Heart right ventricle (tissue), 16 donors: ENCODE results near the gene LY6G5B. TPM values are rescaled to one million over a fixed set of nuclear protein-coding genes. Genes with fewer than 3 reads are reported as not detected.

Experiments used
- ATAC-seq, 8 donors: fragments of 200-7000 bp; cut with Tn5 transposase; one replicate each; pipeline ENCODE4 v1.9.1; 2020; ENCODE audit warnings: mild to moderate bottlenecking in 8 of 8, moderate library complexity in 8 of 8, moderate number of reproducible peaks in 1 of 8
- DNase-seq, 2 donors: peaks; one replicate each; pipeline ENCODE4 v3.0.0-alpha.2; 2020
- H3K27ac ChIP-seq, 10 donors: fragments of 200-600 bp; sonication (generic) in 2 of 10; one replicate each; pipeline versions ENCODE4 v1.5.0 to v1.8.0; 2020 to 2022; ENCODE audit warnings: mild to moderate bottlenecking in 3 of 10
- H3K27me3 ChIP-seq, 7 donors: fragments of 200-600 bp; one replicate each; pipeline ENCODE4 v1.8.0; 2021 to 2022; ENCODE audit warnings: mild to moderate bottlenecking in 2 of 7
- H3K36me3 ChIP-seq, 9 donors: fragments of 200-600 bp; sonication (generic) in 1 of 9; one replicate each; pipeline versions ENCODE4 v1.5.0 to v1.8.0; 2020 to 2022; ENCODE audit warnings: mild to moderate bottlenecking in 2 of 9
- H3K4me1 ChIP-seq, 9 donors: fragments of 200-600 bp; sonication (generic) in 1 of 9; one replicate each; pipeline versions ENCODE4 v1.5.0 to v1.8.0; 2020 to 2022; ENCODE audit warnings: mild to moderate bottlenecking in 4 of 9
- H3K4me3 ChIP-seq, 10 donors: fragments of 200-600 bp; sonication (generic) in 2 of 10; one replicate each; pipeline versions ENCODE4 v1.5.0 to v1.8.0; 2020 to 2022; ENCODE audit warnings: mild to moderate bottlenecking in 7 of 10, moderate library complexity in 2 of 10
- H3K9me3 ChIP-seq, 11 donors: fragments of 200-600 bp in 10 of 11; sonication (generic) in 2 of 11; one replicate each; pipeline versions ENCODE4 v1.5.0 to v1.8.0; 2013 to 2022; ENCODE audit warnings: mild to moderate bottlenecking in 2 of 11, control low read depth in 1 of 11, moderate library complexity in 1 of 11
- WGBS, 2 donors: extraction: QIAGEN DNeasy Blood & Tissue Kit; methylation state at CpG; one replicate each; pipeline ENCODE4 v1.1.7; 2013; ENCODE audit warnings: inconsistent platforms in 1 of 2; 5-methylcytosine and 5-hydroxymethylcytosine counted together
- intact Hi-C, 10 donors: fragments of 100-400 bp; cut with DNase I; formaldehyde crosslinking; loops; one replicate each; pipeline versions ENCODE4 v1.11.1 to v1.14.2; 2022
- polyA plus RNA-seq, 2 donors: library from polyadenylated mRNA; stranded (reverse); fragments of 200-250 nt; gene quantifications; one replicate each; pipeline ENCODE4 v1.2.3, GENCODE V29; 2013
- total RNA-seq, 10 donors: library from RNA; stranded (reverse); fragmentation: NEBNext Ultra II Directional in 3 of 10; extraction: Animal tissue kit (Norgen Biotek cat#: 25700) in 3 of 10; gene quantifications; one replicate each; pipeline versions ENCODE4 v1.2.1 to v1.2.4, GENCODE V29; 2021 to 2023
- TF ChIP-seq, protein P1 (sequence below), 9 donors: fragments of 200-600 bp; sonication (generic) in 2 of 9; IDR thresholded peaks; one replicate each; pipeline versions ENCODE4 v1.5.0 to v1.8.0; 2021 to 2022; ENCODE audit warnings: antibody characterized with exemption in 9 of 9, mild to moderate bottlenecking in 5 of 9, moderate library complexity in 1 of 9
- donor health status: Arrhythmogenic right ventricular cardiomyopathy.
- donor health status: ischemic (EF 13 %, LVEDD 7.1; RV severe dilation, severe dysfunction).
- donor health status: healthy with polysubstance abuse.
- donor health status: DM: no; HTN: yes; CAD: no.
- donor health status: DM: no; HTN: no; CAD: no.
- donor health status: ischemic (EF 25% LVEDD 6.9; RV normal size, moderate dysfunction).
- donor health status: ischemic (EF 25% LVEDD 5.7; RV mildly dilated, moderate dysfunction).
- donor health status: healthy.
- donor health status: DM: yes; HTN: yes; CAD: no.
- donor health status: Ischemic cardiomyopathy.
- donor health status: ischemic (EF 35%, LVEDD 5.7; RV mildly dilated, moderate dysfunction).
- donor health status: nonischemic (EF 11% LVEDD 7.7; RV severe dilation, severe dysfunction).
- donor health status: DM: yes; HTN: yes; CAD: no.
- donor health status: PGD.
- donor health status: ischemic (EF 29% LVEDD 5.4; RV normal size, mild dysfunction).
- donor health status: nonischemic (EF 23%, LVEDD 6.1; RV moderate dilation, normal function).

The LY6G5B gene
- total and polyA plus RNA-seq, 12 donors: 2.4 to 7.3 (median 3.8) TPM

DNA sequence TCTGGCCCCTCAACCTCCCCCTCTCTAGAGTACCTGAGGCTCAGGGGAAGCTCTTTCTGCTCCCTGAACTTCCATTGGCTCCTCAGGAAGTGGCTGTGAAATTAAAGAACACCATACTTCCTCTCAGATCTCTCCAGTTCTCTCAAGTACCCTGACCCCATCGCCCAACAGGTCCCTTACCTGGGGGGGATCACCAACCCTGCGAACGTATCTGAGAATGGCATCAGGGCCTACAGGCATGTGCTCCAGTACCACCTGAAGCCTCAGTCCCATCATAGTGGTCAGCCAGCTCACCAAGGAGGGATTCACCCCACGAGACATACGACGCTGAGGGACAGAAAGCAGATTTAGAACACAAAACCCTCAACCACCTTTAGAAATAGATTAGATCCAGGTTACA lies 29.2 kb upstream of the LY6G5B start:
- no peak for DNase-seq
- peaks cover 15 to 100% (median 97%) of the 10 kb centered on the region in 9 donors for H3K36me3 ChIP-seq
- peaks cover 0 to 9% (median 0%) of the 10 kb centered on the region in 9 donors for H3K4me1 ChIP-seq
- H3K27ac ChIP-seq: no peak overlapping the region
- intact Hi-C loops: no loop called here
- ATAC-seq: no peak
- WGBS, 2 donors: 95 to 97% methylated on average over 6 of the region's 6 CpGs
- no peaks in the 10 kb centered on the region for H3K9me3 ChIP-seq
- TF ChIP-seq, protein P1, sequence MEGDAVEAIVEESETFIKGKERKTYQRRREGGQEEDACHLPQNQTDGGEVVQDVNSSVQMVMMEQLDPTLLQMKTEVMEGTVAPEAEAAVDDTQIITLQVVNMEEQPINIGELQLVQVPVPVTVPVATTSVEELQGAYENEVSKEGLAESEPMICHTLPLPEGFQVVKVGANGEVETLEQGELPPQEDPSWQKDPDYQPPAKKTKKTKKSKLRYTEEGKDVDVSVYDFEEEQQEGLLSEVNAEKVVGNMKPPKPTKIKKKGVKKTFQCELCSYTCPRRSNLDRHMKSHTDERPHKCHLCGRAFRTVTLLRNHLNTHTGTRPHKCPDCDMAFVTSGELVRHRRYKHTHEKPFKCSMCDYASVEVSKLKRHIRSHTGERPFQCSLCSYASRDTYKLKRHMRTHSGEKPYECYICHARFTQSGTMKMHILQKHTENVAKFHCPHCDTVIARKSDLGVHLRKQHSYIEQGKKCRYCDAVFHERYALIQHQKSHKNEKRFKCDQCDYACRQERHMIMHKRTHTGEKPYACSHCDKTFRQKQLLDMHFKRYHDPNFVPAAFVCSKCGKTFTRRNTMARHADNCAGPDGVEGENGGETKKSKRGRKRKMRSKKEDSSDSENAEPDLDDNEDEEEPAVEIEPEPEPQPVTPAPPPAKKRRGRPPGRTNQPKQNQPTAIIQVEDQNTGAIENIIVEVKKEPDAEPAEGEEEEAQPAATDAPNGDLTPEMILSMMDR (IDR thresholded peaks at IDR 0.05): no peak
- no peaks in the 10 kb centered on the region for H3K27me3 ChIP-seq
- H3K4me3 ChIP-seq: no peak overlapping the region

DNA sequence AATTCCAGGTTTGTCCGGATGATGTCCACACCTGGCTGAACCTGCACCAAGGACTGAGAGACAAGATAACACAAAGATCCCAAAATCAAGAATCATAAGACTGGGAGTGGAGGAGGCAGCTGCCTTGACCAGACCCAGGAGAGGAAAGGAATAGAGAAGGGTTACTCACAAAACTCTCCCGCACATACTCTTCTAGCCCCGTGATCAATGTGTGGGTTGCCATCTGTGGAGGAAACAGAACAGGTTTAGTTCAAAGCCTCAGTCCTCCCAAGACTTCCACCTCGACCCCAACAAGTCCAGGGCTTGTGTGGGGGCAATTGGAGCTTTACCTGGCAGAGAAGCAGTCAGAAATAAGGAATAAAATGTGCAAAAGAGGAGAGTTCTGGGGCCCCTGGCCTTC lies 28.4 kb upstream of the LY6G5B start:
- H3K4me3 ChIP-seq: no peak overlapping the region
- no peak overlapping the region for H3K27ac ChIP-seq
- H3K36me3 ChIP-seq: peaks cover 12 to 100% (median 97%) of the 10 kb centered on the region in 9 donors
- peaks cover 0 to 9% (median 0%) of the 10 kb centered on the region in 9 donors for H3K4me1 ChIP-seq
- DNase-seq (no peak), ATAC-seq (no peak)
- no peaks in the 10 kb centered on the region for H3K27me3 ChIP-seq
- H3K9me3 ChIP-seq: no peaks in the 10 kb centered on the region
- TF ChIP-seq, protein P1 (IDR thresholded peaks at IDR 0.05): no peak
- 85 to 89% methylated on average over 4 of the region's 4 CpGs for WGBS, 2 donors
- intact Hi-C loops: no loop called here

DNA sequence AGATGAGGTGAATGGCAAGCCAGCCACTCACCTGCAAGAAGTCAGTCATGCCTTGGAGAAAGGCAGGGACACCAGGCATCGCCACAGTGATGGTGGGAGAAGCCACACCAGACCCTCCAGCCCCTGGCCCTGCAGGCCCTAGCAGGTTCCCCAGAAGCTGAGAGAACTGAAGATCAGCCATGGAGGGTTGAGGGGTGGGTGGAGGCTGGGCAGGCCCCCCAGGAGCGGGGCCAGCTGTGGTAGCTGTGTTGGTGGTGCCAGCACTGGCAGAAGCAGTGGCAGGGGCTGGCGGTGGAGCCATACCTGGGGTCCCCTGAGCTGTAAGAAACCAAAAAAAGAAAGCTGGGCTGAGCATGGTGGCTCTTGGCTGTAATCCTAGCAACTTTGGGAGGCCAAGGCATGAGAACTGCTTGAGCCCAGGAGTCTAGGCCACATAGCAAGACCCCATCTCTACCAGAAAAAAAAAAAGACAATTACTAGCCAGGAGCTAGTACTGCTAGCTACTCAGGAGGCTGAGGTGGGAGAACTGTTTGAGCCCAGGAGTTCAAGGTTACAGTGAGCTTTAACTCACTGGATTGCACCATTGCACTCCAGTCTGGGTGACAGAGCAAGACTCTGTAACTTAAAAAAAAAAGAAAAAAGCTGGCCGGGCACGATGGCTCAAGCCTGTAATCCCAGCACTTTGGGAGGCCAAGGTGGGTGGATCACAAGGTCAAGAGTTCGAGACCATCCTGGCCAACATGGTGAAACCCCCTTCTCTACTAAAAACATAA lies 26.8 kb upstream of the LY6G5B start:
- Histone ChIP-seq H3K4me1 (peaks cover 0 to under 1% (median 0%) of the 10 kb centered on the region in 9 donors), H3K36me3 (peaks cover 3 to 100% (median 96%) of the 10 kb centered on the region in 9 donors), H3K27ac (no peak overlapping the region), H3K27me3 (no peaks in the 10 kb centered on the region), H3K4me3 (no peak overlapping the region), H3K9me3 (no peaks in the 10 kb centered on the region)
- TF ChIP-seq, protein P1 (IDR thresholded peaks at IDR 0.05): no peak
- ATAC-seq (no peak), DNase-seq (no peak)
- intact Hi-C loops: no loop called here
- 93 to 95% methylated on average over 6 of the region's 6 CpGs for WGBS, 2 donors

DNA sequence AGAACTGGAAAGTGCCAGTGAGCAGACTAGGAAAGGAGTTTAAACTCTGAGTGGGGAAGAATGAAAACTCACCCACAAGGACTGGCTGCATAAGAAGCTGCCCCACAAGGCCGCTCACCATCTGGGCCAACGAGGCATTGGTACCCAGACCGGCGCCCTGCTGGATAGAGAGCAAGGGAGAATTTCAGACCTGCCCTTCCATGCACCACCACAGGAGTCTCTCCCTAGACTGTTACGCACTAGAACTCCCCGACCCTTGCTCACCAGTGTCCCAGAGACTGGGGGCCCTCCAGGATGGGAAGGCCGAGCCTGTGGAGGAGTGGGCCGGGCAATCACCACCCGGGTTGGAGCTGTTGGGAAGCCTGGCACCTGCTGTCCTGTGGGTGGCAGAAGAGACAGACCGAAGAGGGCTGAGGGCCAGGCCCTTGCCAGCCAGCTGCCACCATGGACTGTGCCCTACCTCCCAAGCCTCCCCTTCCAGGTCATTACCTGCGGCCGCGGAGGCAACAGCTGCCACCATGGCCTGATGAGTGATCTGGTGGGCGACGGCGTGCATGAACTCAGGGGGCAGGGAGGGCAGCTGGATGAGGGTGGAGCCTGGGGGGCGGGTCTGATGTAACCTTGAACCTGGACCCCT lies 25.8 kb upstream of the LY6G5B start:
- ATAC-seq (peak in 3 of 8 donors; percentile 2 to 8 (median 4)), DNase-seq (no peak)
- 88 to 93% methylated on average over 16 to 17 of the region's 17 CpGs for WGBS, 2 donors
- H3K9me3 ChIP-seq: no peaks in the 10 kb centered on the region
- no peak overlapping the region for H3K27ac ChIP-seq
- peaks cover 3 to 100% (median 98%) of the 10 kb centered on the region in 9 donors for H3K36me3 ChIP-seq
- no peak overlapping the region for H3K4me3 ChIP-seq
- TF ChIP-seq, protein P1 (IDR thresholded peaks at IDR 0.05): no peak
- no peaks in the 10 kb centered on the region for H3K4me1 ChIP-seq
- intact Hi-C loops: no loop called here
- H3K27me3 ChIP-seq: no peaks in the 10 kb centered on the region
